ENCODE measurements around the gene TANC1.

DNA sequence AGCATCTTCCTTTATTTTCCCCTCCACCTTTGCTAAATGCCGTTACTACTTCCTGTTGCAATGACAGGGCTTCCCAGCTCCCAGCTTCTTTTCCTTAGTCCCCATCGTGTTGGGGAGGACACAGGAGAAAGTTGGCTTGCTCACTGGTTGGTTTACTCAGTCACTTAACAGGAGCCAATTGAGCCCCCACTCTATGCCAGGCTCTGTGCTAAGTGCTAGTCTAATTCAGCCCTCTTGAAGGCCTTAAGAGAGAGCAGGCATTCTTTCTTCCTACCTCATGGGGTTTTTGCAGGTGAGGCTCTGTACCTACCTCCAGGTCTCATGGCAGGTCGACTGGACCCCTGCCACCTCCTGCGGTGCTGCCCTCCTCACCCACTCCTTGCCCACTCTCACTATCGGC, 20.1 kb downstream of the TANC1 start:
- TF ChIP-seq, protein P1, sequence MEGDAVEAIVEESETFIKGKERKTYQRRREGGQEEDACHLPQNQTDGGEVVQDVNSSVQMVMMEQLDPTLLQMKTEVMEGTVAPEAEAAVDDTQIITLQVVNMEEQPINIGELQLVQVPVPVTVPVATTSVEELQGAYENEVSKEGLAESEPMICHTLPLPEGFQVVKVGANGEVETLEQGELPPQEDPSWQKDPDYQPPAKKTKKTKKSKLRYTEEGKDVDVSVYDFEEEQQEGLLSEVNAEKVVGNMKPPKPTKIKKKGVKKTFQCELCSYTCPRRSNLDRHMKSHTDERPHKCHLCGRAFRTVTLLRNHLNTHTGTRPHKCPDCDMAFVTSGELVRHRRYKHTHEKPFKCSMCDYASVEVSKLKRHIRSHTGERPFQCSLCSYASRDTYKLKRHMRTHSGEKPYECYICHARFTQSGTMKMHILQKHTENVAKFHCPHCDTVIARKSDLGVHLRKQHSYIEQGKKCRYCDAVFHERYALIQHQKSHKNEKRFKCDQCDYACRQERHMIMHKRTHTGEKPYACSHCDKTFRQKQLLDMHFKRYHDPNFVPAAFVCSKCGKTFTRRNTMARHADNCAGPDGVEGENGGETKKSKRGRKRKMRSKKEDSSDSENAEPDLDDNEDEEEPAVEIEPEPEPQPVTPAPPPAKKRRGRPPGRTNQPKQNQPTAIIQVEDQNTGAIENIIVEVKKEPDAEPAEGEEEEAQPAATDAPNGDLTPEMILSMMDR (optimal IDR thresholded peaks at IDR 0.05 in 1 of 3, IDR thresholded peaks at IDR 0.05 in 1 of 3, conservative IDR thresholded peaks at IDR 0.05 in 1 of 3; ENCODE audit: extremely low read depth in 1 of 3, insufficient read depth in 2 of 3, low read length in 3 of 3) = no peak
- TF ChIP-seq EZH2 (IDR thresholded peaks at IDR 0.05; ENCODE audit: low read length) = no peak
